ENCODE data around the gene SIPA1. TPM values are rescaled to one million over a fixed set of nuclear protein-coding genes. Genes with fewer than 3 reads are reported as not detected.

SIPA1 gene
- total and polyA plus RNA-seq, 9 of the 15 experiments (the other 6 are each of a cell fraction or from before 2014, with no cell fraction given) = 0.25 to 85.8 (median 16.8) TPM

- TF ChIP-seq E4F1 (CRISPR knock-in tag; IDR thresholded peaks at IDR 0.05; ENCODE audit: borderline replicate concordance) (no peak), ZNF175 (CRISPR knock-in tag; IDR thresholded peaks at IDR 0.05; ENCODE audit: low read depth) (no peak), GABPB1 (CRISPR knock-in tag; IDR thresholded peaks at IDR 0.05) (peak; percentile 63; the same call in 1 of the 2 replicates), BRF2 (IDR thresholded peaks at IDR 0.05; ENCODE audit: borderline replicate concordance, insufficient read depth, insufficient read length) (no peak), L3MBTL2 (IDR thresholded peaks at IDR 0.05) (peak; percentile 92), THAP12 (CRISPR knock-in tag; IDR thresholded peaks at IDR 0.05) (no peak), E2F8 (IDR thresholded peaks at IDR 0.05; ENCODE audit: low read depth, partially characterized antibody) (peak; percentile 76), SOX6 (IDR thresholded peaks at IDR 0.05) (peak; percentile 65; the same call in 1 of the 2 replicates), SREBF2 (CRISPR knock-in tag; IDR thresholded peaks at IDR 0.05) (no peak), BCOR (IDR thresholded peaks at IDR 0.05) (peak; percentile 43; the same call in 1 of the 2 replicates), ELF4 (CRISPR knock-in tag; IDR thresholded peaks at IDR 0.05) (peak; percentile 8; the same call in 1 of the 2 replicates), IRF9 (tag; IDR thresholded peaks at IDR 0.05) (no peak), ZFP36 (IDR thresholded peaks at IDR 0.05; ENCODE audit: low read depth, low read length, partially characterized antibody) (no peak), ZBTB49 (CRISPR knock-in tag; IDR thresholded peaks at IDR 0.05; ENCODE audit: borderline replicate concordance) (no peak)
These were observed 14.8 kb downstream of the SIPA1 start (continued) for GRCh38 chr11:65652511-65653228.
